ENCODE results near the gene DCAF12L2.
"Not testable (repeated sequence)": the region's sequence is repeated elsewhere in the genome, so short reads cannot be mapped to it uniquely, and the experiment has no call there.

DCAF12L2 gene

GRCh38 chrX:126165721-126166461 is at the start of gene DCAF12L2:
Gene DCAF12L2, minus strand, starts transcription at chrX:126166289. Its CDS starts 365 bp downstream, at chrX:126165924.
- peak; percentile 68 for DNase-seq

GRCh38 chrX:126190888-126191287 is 24.8 kb upstream of the DCAF12L2 start:
- not testable (repeated sequence) for DNase-seq

DNA sequence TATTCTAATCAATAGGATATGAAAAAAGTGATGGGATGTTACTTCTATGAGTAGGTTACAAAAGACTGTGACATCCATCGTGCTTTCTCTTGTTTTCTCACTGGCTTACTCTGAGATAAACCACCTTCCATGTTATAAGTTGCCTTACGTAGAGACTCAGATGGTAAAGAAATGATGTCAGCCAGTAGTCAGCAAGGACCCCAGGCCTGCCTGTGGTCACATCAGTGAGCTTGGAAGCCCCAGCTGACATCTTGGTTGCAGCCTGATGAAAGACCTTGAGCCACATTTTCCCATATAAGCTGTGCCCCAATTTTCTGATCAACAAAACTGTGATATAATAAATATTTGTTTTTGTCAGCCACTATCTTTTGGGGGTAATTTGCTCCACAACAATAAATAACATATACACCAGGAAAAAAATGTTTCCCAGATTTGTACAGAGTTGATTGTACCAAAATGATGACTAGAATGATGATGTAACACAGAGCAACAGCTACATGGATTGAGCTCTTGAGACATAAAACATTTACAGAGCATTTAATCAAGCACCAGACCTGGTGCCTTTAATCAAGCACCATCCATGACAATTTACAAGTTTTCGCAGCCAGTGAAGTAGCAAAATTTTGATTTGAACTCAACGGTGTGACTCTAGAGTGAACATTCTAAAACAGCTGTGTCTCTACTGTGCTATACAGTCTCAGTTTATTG is 11.2 kb upstream of the DCAF12L2 start:
- DNase-seq: no peak

- no peak for DNase-seq
These were observed 4.6 kb upstream of the DCAF12L2 start for GRCh38 chrX:126170720-126171119.

GRCh38 chrX:126167560-126167959 is 1.5 kb upstream of the DCAF12L2 start:
- no peak for DNase-seq

- no peak for DNase-seq
These were observed 728 bp downstream of the DCAF12L2 start for GRCh38 chrX:126165401-126165720.

DNA sequence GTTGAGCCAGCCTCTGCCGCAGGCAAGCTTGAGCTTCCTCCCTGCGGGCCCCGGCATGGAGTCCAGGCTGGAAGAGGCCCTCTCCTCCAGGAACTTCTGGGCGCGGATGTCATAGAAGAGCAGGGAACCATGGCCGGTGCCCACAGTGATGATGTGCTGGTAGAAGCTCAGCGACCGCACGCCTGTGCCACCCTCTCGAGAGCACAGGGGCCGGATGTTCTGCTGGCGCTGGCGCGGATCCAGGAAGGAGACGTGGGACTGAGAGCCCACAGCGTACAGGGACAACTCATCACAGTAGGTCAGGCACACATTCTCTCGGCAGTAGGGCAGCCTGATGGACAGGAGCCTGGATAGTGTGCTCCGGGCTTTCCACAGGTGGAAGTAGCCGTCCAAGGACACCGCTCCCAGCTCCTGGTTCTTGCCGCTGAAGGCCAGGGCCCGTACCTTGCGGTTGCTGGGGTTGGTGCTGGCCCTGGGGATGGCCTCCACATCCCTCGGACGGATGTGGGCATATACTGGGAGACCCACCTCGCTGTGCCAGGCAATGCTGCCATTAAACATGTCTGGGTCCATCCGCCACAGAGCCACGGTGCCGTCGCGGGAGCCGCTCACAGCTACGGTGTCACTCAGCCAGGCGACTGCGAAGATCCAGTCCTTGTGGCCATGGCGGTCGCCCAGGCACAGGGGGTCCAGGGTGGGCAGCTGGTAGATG is 1.2 kb downstream of the DCAF12L2 start:
- no peak for DNase-seq

- no peak for DNase-seq
These were observed 1.9 kb downstream of the DCAF12L2 start for GRCh38 chrX:126164226-126164625.

- no peak for DNase-seq
These were observed 25.1 kb downstream of the DCAF12L2 start for GRCh38 chrX:126141014-126141413.

- DNase-seq: peak; percentile 28
These were observed 28.2 kb downstream of the DCAF12L2 start for GRCh38 chrX:126137899-126138298.

GRCh38 chrX:126124721-126125120 is 41.4 kb downstream of the DCAF12L2 start:
- no peak for DNase-seq
